ENCODE measurements around the gene YAF2.
A peak's percentile ranks its signal among the peaks of the same experiment; 100 is the strongest.
"Not testable (repeated sequence)": the region's sequence is repeated elsewhere in the genome, so short reads cannot be mapped to it uniquely, and the experiment has no call there.

YAF2 gene

GRCh38 chr12:42252645-42253044, 14.6 kb upstream of the YAF2 start:
- DNase-seq: not testable (repeated sequence)

GRCh38 chr12:42249033-42249432, 11.0 kb upstream of the YAF2 start:
- not testable (repeated sequence) for DNase-seq

- DNase-seq: no peak
Observed at GRCh38 chr12:42240131-42240750, 2.2 kb upstream of the YAF2 start.

- DNase-seq: no peak
Observed at GRCh38 chr12:42237853-42238239, 202 bp downstream of the YAF2 start.

- peak; percentile 19 for DNase-seq
Observed at GRCh38 chr12:42237052-42237852, 796 bp downstream of the YAF2 start.

GRCh38 chr12:42236017-42236416, 2.0 kb downstream of the YAF2 start:
- DNase-seq: no peak

DNA sequence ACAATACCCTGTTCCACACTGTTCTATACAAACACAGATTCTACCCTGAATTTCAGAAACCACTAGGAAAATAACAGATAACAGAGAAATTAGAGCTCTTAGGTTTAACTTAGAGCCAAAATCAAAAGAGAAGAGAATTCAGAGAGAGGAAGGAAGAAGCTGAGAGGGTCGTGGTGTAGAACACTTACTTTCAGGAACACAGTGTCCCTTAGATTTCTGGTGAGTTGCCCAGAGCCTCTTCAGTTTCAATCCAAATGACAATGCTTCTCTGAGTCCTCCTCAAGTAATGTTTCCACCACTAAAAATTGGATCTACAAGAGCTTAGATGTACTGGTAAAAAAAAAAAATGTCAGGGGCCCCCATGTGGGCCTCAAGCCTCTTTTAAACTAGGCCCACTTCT, 2.6 kb downstream of the YAF2 start:
- no peak for DNase-seq

DNA sequence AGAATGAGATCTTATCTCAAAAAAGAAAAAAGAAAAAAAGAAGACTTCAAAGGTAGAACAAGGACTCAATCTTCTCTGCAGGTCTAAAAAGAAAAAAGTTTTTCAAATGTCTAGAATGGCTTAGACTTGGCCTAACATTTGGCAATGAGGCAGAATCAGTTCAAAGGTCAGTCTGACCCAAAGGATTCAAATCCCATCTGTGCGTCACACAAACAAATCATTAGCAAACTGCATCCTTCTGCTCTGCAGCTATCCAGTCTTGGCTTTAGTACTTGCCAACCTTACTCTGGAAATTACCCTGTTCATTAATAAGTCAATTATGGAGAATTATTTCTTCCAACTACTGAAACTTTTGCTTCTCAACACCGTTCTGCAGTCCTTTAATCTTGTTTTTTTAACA, 3.1 kb downstream of the YAF2 start:
- no peak for DNase-seq

DNA sequence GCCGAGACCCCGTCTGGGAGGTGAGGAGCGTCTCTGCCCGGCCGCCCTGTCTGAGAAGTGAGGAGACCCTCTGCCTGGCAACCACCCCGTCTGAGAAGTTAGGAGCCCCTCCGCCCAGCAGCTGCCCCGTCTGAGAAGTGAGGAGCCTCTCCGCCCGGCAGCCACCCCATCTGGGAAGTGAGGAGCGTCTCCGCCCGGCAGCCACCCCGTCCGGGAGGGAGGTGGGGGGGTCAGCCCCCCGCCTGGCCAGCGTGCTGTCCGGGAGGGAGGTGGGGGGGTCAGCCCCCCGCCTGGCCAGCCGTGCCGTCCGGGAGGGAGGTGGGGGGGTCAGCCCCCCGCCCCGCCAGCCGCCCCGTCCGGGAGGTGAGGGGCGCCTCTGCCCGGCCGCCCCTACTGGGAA, 10.5 kb downstream of the YAF2 start:
- not testable (repeated sequence) for DNase-seq

DNA sequence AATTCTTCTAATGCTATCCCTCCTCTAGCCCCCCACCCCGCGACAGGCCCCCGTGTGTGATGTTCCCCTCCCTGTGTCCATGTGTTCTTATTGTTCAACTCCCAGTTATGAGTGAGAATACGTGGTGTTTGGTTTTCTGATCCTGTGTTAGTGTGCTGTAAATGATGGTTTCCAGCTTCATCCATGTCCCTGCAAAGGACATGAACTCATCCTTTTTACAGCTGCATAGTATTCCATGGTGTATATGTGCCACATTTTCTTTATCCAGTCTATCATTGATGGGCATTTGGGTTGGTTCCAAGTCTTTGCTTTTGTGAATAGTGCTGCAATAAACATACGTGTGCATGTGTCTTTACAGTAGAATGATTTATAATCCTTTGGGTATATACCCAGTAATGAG, 13.5 kb downstream of the YAF2 start:
- DNase-seq: not testable (repeated sequence)

GRCh38 chr12:42222724-42223123, 15.3 kb downstream of the YAF2 start:
- no peak for DNase-seq

DNA sequence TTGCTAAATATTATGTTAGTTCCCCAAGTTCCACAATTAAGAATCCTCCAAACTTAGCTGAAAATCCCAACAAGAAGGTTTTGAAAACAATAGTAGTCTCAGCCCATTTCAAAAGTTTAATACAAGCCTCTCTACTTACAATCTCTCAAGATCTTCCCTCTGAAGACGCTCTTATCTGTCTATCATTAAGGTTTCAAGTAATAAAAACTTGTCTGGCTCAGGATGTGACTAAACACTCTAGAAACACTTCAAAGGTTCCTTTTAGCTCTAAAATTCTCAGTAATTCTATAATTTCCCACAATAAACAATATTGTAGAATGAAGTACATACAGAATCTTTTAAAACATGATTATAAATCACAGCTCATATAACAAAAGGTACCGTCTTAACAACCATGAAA, 16.3 kb downstream of the YAF2 start:
- no peak for DNase-seq

GRCh38 chr12:42217656-42218055, 20.4 kb downstream of the YAF2 start:
- DNase-seq: no peak

DNA sequence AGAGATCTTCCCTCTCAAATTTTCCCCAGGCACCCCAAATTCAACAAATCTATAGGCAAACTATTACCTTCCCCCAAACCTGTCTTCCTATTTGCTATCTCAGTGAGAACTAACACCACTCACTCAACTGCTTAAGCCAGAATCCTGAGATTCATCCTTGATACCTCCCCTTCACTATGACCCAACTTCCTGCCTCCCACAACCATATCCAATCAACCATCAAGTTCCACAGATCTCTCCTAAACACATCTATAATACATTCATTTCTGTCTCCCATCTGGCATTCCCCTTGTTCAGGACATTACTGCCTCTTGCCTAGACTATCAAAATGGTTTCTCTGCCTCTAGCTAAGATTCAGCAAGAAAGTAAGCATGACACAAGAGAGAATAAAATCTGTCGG, 21.3 kb downstream of the YAF2 start:
- no peak for DNase-seq

- not testable (repeated sequence) for DNase-seq
Observed at GRCh38 chr12:42215759-42216158, 22.3 kb downstream of the YAF2 start.

DNA sequence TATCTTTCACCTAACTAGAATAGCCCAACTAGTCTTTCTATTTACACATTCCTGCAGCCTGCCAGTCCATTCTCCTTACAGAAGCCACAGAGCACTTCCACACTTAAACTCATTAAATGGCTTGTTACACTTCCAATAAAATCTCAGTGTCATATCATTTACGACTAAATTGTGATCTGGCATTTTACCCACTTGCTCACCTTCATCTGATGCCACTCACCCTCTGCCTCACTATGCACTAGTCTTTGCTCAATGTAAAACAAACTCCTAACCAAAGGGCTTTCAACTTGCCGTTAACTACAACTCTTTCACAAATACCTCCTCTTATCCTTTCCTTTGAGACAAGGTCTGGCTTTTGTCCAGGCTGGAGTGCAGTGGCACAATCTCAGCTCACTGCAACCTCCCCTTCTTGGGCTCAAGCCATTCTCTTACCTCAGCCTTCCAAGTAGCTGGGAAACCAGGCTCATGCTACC, 24.1 kb downstream of the YAF2 start:
- DNase-seq: no peak

- no peak for DNase-seq
Observed at GRCh38 chr12:42213023-42213422, 25.0 kb downstream of the YAF2 start.

DNA sequence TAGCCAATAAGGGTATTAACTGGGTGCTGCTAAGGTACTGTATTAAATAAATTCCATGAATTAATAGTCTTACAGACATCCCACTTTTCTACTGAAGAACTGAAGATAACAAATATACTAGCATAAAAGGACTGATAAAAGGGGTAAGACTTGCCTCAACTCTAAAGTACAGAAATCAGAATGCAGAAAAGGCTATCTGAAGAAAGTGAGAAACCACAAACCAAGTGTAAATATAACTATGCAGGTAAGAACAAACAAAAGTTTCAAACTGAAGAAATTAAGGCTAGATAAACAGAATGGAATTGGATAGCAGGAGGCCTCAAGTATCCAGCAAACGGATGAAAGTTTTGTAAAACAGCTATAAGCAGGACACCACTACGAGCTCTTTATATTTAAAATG, 29.5 kb downstream of the YAF2 start:
- no peak for DNase-seq

DNA sequence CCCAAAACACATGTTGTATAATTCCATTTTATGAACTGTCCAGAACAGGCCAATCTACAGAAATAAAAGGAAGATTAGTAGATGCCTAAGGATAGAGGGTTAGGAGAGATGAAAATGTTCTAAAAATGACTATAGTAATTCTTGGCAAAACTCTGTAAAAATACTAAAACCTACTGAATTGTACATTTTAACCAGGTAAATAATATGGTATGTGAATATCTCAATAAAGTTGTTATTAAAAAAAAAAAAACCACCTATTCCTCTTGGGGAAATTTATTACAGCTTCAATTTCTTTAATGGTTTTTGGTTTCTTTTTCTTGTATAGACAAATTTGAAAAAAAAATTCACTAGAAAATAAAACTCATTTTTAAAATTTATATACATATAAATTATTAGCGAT, 33.2 kb downstream of the YAF2 start:
- DNase-seq: no peak

DNA sequence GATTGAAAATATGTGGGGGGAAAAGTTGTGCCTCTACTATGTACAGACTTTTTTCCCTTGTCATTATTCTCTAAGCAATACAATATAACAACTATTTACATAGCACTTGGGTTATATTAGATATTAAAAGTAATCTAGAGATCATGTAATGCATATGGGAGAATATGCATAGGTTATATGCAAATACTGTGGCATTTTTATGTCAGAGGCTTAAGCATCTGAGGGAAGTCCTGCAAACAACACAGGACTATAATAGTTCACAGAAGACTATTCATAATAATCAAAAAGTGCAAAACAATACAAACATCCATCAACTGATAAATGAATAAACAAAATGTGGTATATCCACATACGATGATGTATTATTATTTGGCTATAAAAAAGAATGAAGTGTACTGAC, 33.7 kb downstream of the YAF2 start:
- DNase-seq: no peak

DNA sequence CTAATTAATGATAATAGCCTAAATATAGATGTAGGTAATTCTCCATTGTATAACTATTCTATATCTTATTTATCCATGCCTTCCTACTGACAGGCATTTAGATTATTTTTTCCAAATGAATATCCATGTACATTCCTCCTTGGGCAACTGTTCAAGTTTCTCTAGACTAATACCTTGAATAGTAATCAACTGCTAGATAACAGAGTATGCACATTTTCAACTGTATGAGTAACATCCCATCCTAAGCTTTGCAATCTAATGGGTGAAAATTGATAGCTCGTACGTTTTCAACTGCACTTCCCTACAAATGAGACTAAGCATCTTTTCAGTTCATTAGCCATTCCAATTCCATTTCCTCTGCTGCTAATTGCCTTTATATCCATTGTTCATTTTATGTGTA, 37.0 kb downstream of the YAF2 start:
- DNase-seq: no peak

DNA sequence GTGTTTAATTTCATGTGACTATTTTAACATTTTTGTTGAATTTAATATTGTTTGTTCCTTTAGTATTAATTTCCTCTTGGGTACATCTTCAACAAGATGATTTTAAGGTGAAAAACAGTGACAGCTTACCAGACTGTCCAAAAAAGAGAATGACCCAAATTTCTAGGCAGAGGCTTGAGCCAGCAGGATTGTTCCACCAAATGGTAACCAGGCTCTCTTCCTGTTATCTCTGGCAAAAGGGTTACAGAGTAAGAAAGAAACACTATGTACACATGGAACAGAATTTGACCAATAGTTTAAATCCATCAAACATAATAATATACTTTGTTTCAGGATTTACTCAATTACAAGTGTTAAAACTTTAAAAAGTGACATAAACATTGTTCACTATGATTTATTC, 39.0 kb downstream of the YAF2 start:
- DNase-seq: no peak

DNA sequence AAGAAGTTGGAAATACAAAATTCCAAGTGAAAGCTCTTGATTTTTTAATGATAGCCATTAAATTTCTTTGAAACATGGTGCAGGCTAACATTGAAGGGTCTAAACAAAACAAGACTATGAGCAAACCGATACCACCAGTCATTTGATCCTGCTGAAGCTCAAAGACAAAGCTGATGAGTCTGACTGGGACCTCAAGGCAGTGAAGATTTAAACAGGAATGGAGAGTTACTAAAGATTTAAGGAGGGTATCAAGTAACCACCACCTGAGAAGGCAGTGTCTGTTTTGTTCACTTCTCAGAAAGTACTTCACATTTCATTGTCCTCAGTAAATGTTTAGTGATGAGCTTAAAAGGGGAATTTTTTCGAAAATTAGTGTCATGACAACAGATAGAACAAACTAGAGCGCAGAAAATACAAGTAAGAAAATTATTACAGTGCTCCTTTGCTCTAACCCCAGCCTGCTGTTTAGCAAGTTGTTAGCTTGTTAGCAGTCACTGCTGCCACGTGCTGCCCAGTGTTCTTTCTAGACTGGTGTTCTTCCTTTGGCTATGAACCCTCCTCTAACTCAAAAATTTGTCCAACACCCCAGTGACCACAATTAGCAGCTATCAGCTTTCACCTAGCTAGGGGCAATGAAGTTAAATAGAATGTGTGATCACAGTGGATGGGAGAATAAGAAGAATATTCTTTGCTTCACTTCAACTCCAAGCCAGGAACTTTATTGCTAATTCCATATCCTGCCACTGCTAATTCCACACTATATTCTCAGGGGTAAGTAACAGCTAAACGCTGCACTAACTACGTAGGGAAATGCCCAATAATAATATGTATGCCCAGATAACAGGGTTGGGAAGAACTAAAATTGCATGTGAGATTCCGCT, 41.1 kb downstream of the YAF2 start:
- no peak for DNase-seq

DNA sequence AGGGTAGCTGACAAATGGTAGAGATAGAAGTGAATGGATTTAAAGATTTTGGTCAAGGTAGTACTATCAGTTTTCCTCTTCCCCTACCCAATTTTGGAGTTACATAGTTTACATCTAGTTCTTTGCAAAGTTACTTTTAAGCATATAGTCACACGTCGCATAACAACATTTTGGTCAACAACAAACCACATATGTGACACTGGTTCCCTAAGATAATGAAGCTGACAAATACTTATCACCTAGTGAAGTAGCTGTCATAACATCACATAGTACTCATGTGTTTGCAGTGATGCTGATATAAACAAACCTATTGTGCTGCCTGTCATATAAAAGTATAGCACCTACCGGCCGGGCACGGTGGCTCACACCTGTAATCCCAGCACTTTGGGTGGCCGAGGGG, 45.4 kb downstream of the YAF2 start:
- DNase-seq: no peak

Data from NCI-H1694 (cell line).